GM23338 (cell line): Measurements from ENCODE around the gene TERB2. TPM values are rescaled to one million over a fixed set of nuclear protein-coding genes. Genes with fewer than 3 reads are reported as not detected.

Experiments used
- ATAC-seq: fragments of 200-7000 bp; cut with Tn5 transposase; 3 replicates; pipeline ENCODE4 v1.9.1; 2020
- DNase-seq: peaks from one replicate; pipeline ENCODE4 v3.0.0-alpha.2; 2015; ENCODE audit warnings: low spot score
- H2AFZ ChIP-seq: fragments of 200-600 bp; sonication (generic); 2 replicates; pipeline ENCODE4 v1.8.0; 2016; ENCODE audit warnings: antibody characterized with exemption, mild to moderate bottlenecking, moderate library complexity
- H3F3A ChIP-seq: fragments of 200-600 bp; sonication (generic); replicated peaks from 2 replicates; pipeline ENCODE4 v1.8.0; 2017; ENCODE audit warnings: antibody characterized with exemption, mixed run types, low read depth
- H3K27ac ChIP-seq: fragments of 200-600 bp; sonication (generic); 2 replicates; pipeline ENCODE4 v1.6.1; 2016; ENCODE audit warnings: low read depth
- H3K27me3 ChIP-seq: fragments of 200-600 bp; sonication (generic); 2 replicates; pipeline ENCODE4 v1.8.0; 2016; ENCODE audit warnings: mild to moderate bottlenecking, mixed run types, moderate library complexity; ENCODE audit not compliant: insufficient read depth
- H3K36me3 ChIP-seq: fragments of 200-600 bp; sonication (generic); 2 replicates; pipeline ENCODE4 v1.8.0; 2016; ENCODE audit warnings: mild to moderate bottlenecking; ENCODE audit not compliant: insufficient read depth
- H3K4me1 ChIP-seq: fragments of 200-600 bp; sonication (generic); 2 replicates; pipeline ENCODE4 v1.8.0; 2016; ENCODE audit warnings: mild to moderate bottlenecking, moderate library complexity; ENCODE audit not compliant: insufficient read depth
- H3K4me2 ChIP-seq: fragments of 200-600 bp; sonication (generic); 2 replicates; pipeline ENCODE4 v1.7.1; 2017; ENCODE audit warnings: mixed run types
- H3K4me3 ChIP-seq: fragments of 200-600 bp; sonication (generic); 2 replicates; pipeline ENCODE4 v1.6.1; 2016; ENCODE audit warnings: mixed run types
- H3K79me2 ChIP-seq: fragments of 200-600 bp; sonication (generic); replicated peaks from 2 replicates; pipeline ENCODE4 v1.8.0; 2017; ENCODE audit warnings: mild to moderate bottlenecking; ENCODE audit not compliant: insufficient read depth
- H3K9me2 ChIP-seq: fragments of 200-600 bp; sonication (generic); 2 replicates; pipeline ENCODE4 v1.8.0; 2017; ENCODE audit not compliant: insufficient read depth
- H4K20me1 ChIP-seq: fragments of 200-600 bp; sonication (generic); replicated peaks from 2 replicates; pipeline ENCODE4 v1.8.0; 2017; ENCODE audit warnings: mild to moderate bottlenecking; ENCODE audit not compliant: insufficient read depth
- H3K27ac Mint-ChIP-seq: 2 replicates; pipeline ENCODE4 v1.8.0; 2020; ENCODE audit warnings: inconsistent platforms, mild to moderate bottlenecking, moderate library complexity, mixed read lengths
- H3K27me3 Mint-ChIP-seq: 3 replicates; pipeline ENCODE4 v1.8.0; 2022; ENCODE audit warnings: low read depth, mild to moderate bottlenecking, moderate library complexity, mixed read lengths, inconsistent platforms; ENCODE audit not compliant: insufficient read depth, poor library complexity
- H3K36me3 Mint-ChIP-seq: 3 replicates; pipeline ENCODE4 v1.8.0; 2021; ENCODE audit warnings: low read depth, mild to moderate bottlenecking, inconsistent platforms, moderate library complexity, mixed read lengths
- H3K4me1 Mint-ChIP-seq: 3 replicates; pipeline ENCODE4 v1.8.0; 2020; ENCODE audit warnings: mild to moderate bottlenecking, inconsistent platforms, mixed read lengths
- H3K4me3 Mint-ChIP-seq: 3 replicates; pipeline ENCODE4 v1.8.0; 2021; ENCODE audit warnings: moderate library complexity, mild to moderate bottlenecking, inconsistent platforms, mixed read lengths
- H3K9me3 Mint-ChIP-seq: 3 replicates; pipeline ENCODE4 v1.8.0; 2020; ENCODE audit warnings: moderate library complexity, mild to moderate bottlenecking, inconsistent platforms, mixed read lengths
- CREB1 ChIP-seq: fragments of 250-450 bp; sonication (Bioruptor Pico); IDR thresholded peaks from 2 replicates; pipeline ENCODE4 v1.5.0; 2020; ENCODE audit warnings: low read depth, mild to moderate bottlenecking, moderate library complexity
- CTCF ChIP-seq, 2 experiments: fragments of 200-600 bp in 1 of 2; sonication (generic) in 1 of 2; conservative IDR thresholded peaks; 2 replicates each; pipeline versions ENCODE4 v1.5.1 to v1.6.1; 2016 to 2017; ENCODE audit warnings: antibody characterized with exemption in 2 of 2, low read depth in 2 of 2, mild to moderate bottlenecking in 2 of 2, moderate library complexity in 1 of 2
- ETS1 ChIP-seq: IDR thresholded peaks from 2 replicates; pipeline ENCODE4 v1.6.1; 2016; ENCODE audit warnings: antibody characterized with exemption
- EZH2 ChIP-seq: fragments of 200-600 bp; sonication (generic); IDR thresholded peaks from one replicate; pipeline ENCODE4 v1.8.0; 2017; ENCODE audit warnings: antibody characterized with exemption, mild to moderate bottlenecking, low read depth; ENCODE audit not compliant: unreplicated experiment
- EZH2phosphoT487 ChIP-seq: fragments of 200-600 bp; sonication (generic); IDR thresholded peaks from one replicate; pipeline ENCODE4 v1.8.1; 2018; ENCODE audit warnings: antibody characterized with exemption; ENCODE audit not compliant: unreplicated experiment
- JUNB ChIP-seq: IDR thresholded peaks from one replicate; pipeline ENCODE4 v1.6.1; 2016; ENCODE audit warnings: antibody characterized with exemption; ENCODE audit not compliant: unreplicated experiment
- NANOG ChIP-seq: IDR thresholded peaks from 2 replicates; pipeline ENCODE4 v1.6.1; 2016; ENCODE audit warnings: antibody characterized with exemption, borderline replicate concordance
- POLR2AphosphoS5 ChIP-seq: IDR thresholded peaks from 2 replicates; pipeline ENCODE4 v1.6.1; 2016; ENCODE audit warnings: antibody characterized with exemption, low read depth
- REST ChIP-seq: IDR thresholded peaks from one replicate; pipeline ENCODE4 v1.6.1; 2018; ENCODE audit warnings: antibody characterized with exemption; ENCODE audit not compliant: unreplicated experiment
- STAT1 ChIP-seq: IDR thresholded peaks from one replicate; pipeline ENCODE4 v1.6.1; 2016; ENCODE audit warnings: antibody characterized with exemption; ENCODE audit not compliant: unreplicated experiment
- ZNF114 ChIP-seq: fragments of 250-450 bp; sonication (Bioruptor Pico); IDR thresholded peaks from 2 replicates; pipeline ENCODE4 v1.5.0; 2020; ENCODE audit warnings: mild to moderate bottlenecking, moderate library complexity
- ZNF331 ChIP-seq: fragments of 250-450 bp; sonication (Bioruptor Pico); IDR thresholded peaks from 2 replicates; pipeline ENCODE4 v1.5.0; 2020; ENCODE audit warnings: low read depth, mild to moderate bottlenecking, moderate library complexity
- ZNF462 ChIP-seq: fragments of 250-450 bp; sonication (Bioruptor Pico); IDR thresholded peaks from 2 replicates; pipeline ENCODE4 v1.5.0; 2020; ENCODE audit warnings: mild to moderate bottlenecking, moderate library complexity
- polyA plus RNA-seq: library from polyadenylated mRNA; unstranded; fragments of >200 nt; fragmentation: Nextera tagmentation; extraction: Ambion mirVana; gene quantifications from 2 replicates; pipeline ENCODE4 v1.2.1, GENCODE V29; 2016
- total RNA-seq: library from RNA; depleted of rRNA; stranded (reverse); fragments of >200 nt; shearing (Covaris generic); gene quantifications from 2 replicates; pipeline ENCODE4 v1.2.3, GENCODE V29; 2014

TERB2 gene
- total and polyA plus RNA-seq, 2 experiments from 2014 or later: not detected

GRCh38 chr15:44909423-44909822 is 47.1 kb upstream of the TERB2 start:
- H3K27me3 Mint-ChIP-seq: peaks cover 2% of the 10 kb centered on the region
- ATAC-seq (no peak), DNase-seq (no peak)
- no peaks in the 10 kb centered on the region for H3K9me2 ChIP-seq
- H3K4me2 ChIP-seq: no peak overlapping the region
- peaks cover 11% of the 10 kb centered on the region for H3K9me3 Mint-ChIP-seq
- H4K20me1 ChIP-seq: no peaks in the 10 kb centered on the region
- H3K27me3 ChIP-seq: no peaks in the 10 kb centered on the region
- no peak overlapping the region for H3K4me3 ChIP-seq
- H3K4me1 Mint-ChIP-seq: no peaks in the 10 kb centered on the region
- no peak overlapping the region for H3K27ac Mint-ChIP-seq
- no peak overlapping the region for H2AFZ ChIP-seq
- no peaks in the 10 kb centered on the region for H3K36me3 Mint-ChIP-seq
- H3K36me3 ChIP-seq: no peaks in the 10 kb centered on the region
- no peak overlapping the region for H3K4me3 Mint-ChIP-seq
- TF ChIP-seq CREB1 (no peak), ZNF462 (no peak), ZNF114 (CRISPR knock-in tag) (no peak), CTCF (conservative IDR thresholded peaks at IDR 0.05; ENCODE audit: low read depth in 2 of 2) (no peak), EZH2 (no peak), REST (no peak), EZH2phosphoT487 (no peak), STAT1 (no peak), POLR2AphosphoS5 (no peak), NANOG (no peak), ETS1 (no peak), ZNF331 (CRISPR knock-in tag) (no peak), JUNB (no peak)
- no peaks in the 10 kb centered on the region for H3F3A ChIP-seq
- no peak overlapping the region for H3K27ac ChIP-seq
- no peaks in the 10 kb centered on the region for H3K4me1 ChIP-seq
- no peaks in the 10 kb centered on the region for H3K79me2 ChIP-seq
